Gastroesophageal sphincter (tissue), 4 donors: ENCODE results near the gene SUZ12. TPM values are rescaled to one million over a fixed set of nuclear protein-coding genes. Genes with fewer than 3 reads are reported as not detected.

ENCODE experiments used
- ATAC-seq: fragments of 150-250 bp; one replicate; pipeline ENCODE4 v1.9.1; 2016; ENCODE audit warnings: mild to moderate bottlenecking, moderate library complexity
- H3K27ac ChIP-seq, 4 donors: fragments of 200-600 bp; sonication (generic) in 3 of 4; 1 replicate in 3 of 4; 2 replicates in 1 of 4; pipeline ENCODE4 v1.5.1; 2016 to 2019
- H3K27me3 ChIP-seq: fragments of 200-600 bp; sonication (generic); one replicate; pipeline ENCODE4 v1.5.1; 2019
- H3K36me3 ChIP-seq, 2 donors: fragments of 200-600 bp; sonication (generic); one replicate each; pipeline ENCODE4 v1.5.1; 2019; ENCODE audit warnings: control low read depth in 1 of 2
- H3K4me1 ChIP-seq, 3 donors: fragments of 200-600 bp; sonication (generic); 1 replicate in 2 of 3; 2 replicates in 1 of 3; pipeline ENCODE4 v1.5.1; 2016 to 2019; ENCODE audit warnings: control low read depth in 2 of 3
- H3K4me3 ChIP-seq, 2 donors: fragments of 200-600 bp; sonication (generic); one replicate each; pipeline ENCODE4 v1.5.1; 2019; ENCODE audit warnings: mild to moderate bottlenecking in 1 of 2, moderate library complexity in 1 of 2
- H3K9me3 ChIP-seq, 3 donors: fragments of 200-600 bp; sonication (generic); one replicate each; pipeline ENCODE4 v1.5.1; 2017 to 2019; ENCODE audit warnings: control low read depth in 2 of 3
- CTCF ChIP-seq, 4 experiments: fragments of 200-600 bp in 2 of 4; fragments of 450-650 bp in 2 of 4; sonication (generic) in 1 of 4; IDR thresholded peaks; one replicate each; pipeline ENCODE4 v1.5.1; 2017 to 2019; ENCODE audit warnings: antibody characterized with exemption in 4 of 4, mild to moderate bottlenecking in 2 of 4, moderate library complexity in 2 of 4
- EP300 ChIP-seq: sonication (generic); formaldehyde crosslinking; IDR thresholded peaks from one replicate; pipeline ENCODE4 v1.6.1; 2017; ENCODE audit warnings: antibody characterized with exemption, mild to moderate bottlenecking
- POLR2A ChIP-seq, 2 donors: fragments of 450-650 bp; IDR thresholded peaks; one replicate each; pipeline ENCODE4 v1.6.1; 2017; ENCODE audit warnings: antibody characterized with exemption in 2 of 2, mild to moderate bottlenecking in 2 of 2, moderate library complexity in 1 of 2
- POLR2AphosphoS5 ChIP-seq: sonication (generic); formaldehyde crosslinking; IDR thresholded peaks from one replicate; pipeline ENCODE4 v1.6.1; 2017; ENCODE audit warnings: antibody characterized with exemption
- WGBS, 2 donors: methylation state at CpG; one replicate each; pipeline ENCODE4 v1.1.5; 2018; ENCODE audit warnings: low coverage in 1 of 2; 5-methylcytosine and 5-hydroxymethylcytosine counted together
- total RNA-seq, 4 donors: library from RNA; depleted of rRNA; stranded (reverse); fragments of >200 nt; gene quantifications; one replicate each; pipeline ENCODE4 v1.1.0, GENCODE V29; 2016

The SUZ12 gene
- total RNA-seq, 4 donors from 2014 or later = 19.0 to 26.3 (median 22.7) TPM

GRCh38 chr17:32007463-32008298, 70.9 kb downstream of the SUZ12 start:
- 0% methylated on average over 1 to 15 of the region's 80 CpGs for WGBS, 2 donors
- TF ChIP-seq CTCF (IDR thresholded peaks at IDR 0.05) (peak in 1 of 4 experiments; percentile 10), POLR2A (IDR thresholded peaks at IDR 0.05) (no peak)
- peaks cover 0 to 47% (median 5%) of the 10 kb centered on the region in 3 donors for H3K4me1 ChIP-seq

GRCh38 chr17:32009262-32009542, 72.4 kb downstream of the SUZ12 start:
- H3K27ac ChIP-seq = no peak overlapping the region
- TF ChIP-seq POLR2A (IDR thresholded peaks at IDR 0.05) (no peak), CTCF (IDR thresholded peaks at IDR 0.05) (no peak), EP300 (no peak), POLR2AphosphoS5 (no peak)
- H3K36me3 ChIP-seq = no peaks in the 10 kb centered on the region
- H3K4me3 ChIP-seq = peak overlapping the region in 1 of 2 donors; percentile 83
- H3K4me1 ChIP-seq = peaks cover 0 to 47% (median 5%) of the 10 kb centered on the region in 3 donors
- H3K27me3 ChIP-seq = no peaks in the 10 kb centered on the region
- 100% methylated on average over 2 of the region's 2 CpGs; no CpG with 5 or more reads in 1 of the 2 donors for WGBS, 2 donors
- ATAC-seq = no peak
- no peaks in the 10 kb centered on the region for H3K9me3 ChIP-seq

More at GRCh38 chr17:32007463-32008298, 70.9 kb downstream of the SUZ12 start:
- H3K4me3 ChIP-seq = peak overlapping the region; percentile 51 to 83
- peak; percentile 85 for ATAC-seq
- H3K9me3 ChIP-seq = no peaks in the 10 kb centered on the region
- no peaks in the 10 kb centered on the region for H3K36me3 ChIP-seq
- H3K27ac ChIP-seq = peak overlapping the region; percentile 25 to 94 (median 91)
- H3K27me3 ChIP-seq = no peaks in the 10 kb centered on the region

GRCh38 chr17:32010114-32010513, 73.3 kb downstream of the SUZ12 start:
- WGBS, 2 donors = 80 to 91% methylated on average over 4 of the region's 4 CpGs
- Histone ChIP-seq H3K9me3 (no peaks in the 10 kb centered on the region), H3K27me3 (no peaks in the 10 kb centered on the region), H3K27ac (no peak overlapping the region), H3K4me3 (no peak overlapping the region), H3K4me1 (peaks cover 0 to 47% (median 5%) of the 10 kb centered on the region in 3 donors), H3K36me3 (no peaks in the 10 kb centered on the region)
- no peak for ATAC-seq
- no peak for TF ChIP-seq POLR2AphosphoS5
- TF ChIP-seq CTCF (IDR thresholded peaks at IDR 0.05) = no peak
- no peak for TF ChIP-seq POLR2A (IDR thresholded peaks at IDR 0.05)
- no peak for TF ChIP-seq EP300

GRCh38 chr17:32015245-32016013, 78.6 kb downstream of the SUZ12 start:
- no peak overlapping the region for H3K27ac ChIP-seq
- no peaks in the 10 kb centered on the region for H3K27me3 ChIP-seq
- no peak for ATAC-seq
- H3K4me3 ChIP-seq = no peak overlapping the region
- no peak for TF ChIP-seq EP300
- no peak for TF ChIP-seq POLR2AphosphoS5
- H3K4me1 ChIP-seq = peaks cover 0 to 18% (median 0%) of the 10 kb centered on the region in 3 donors
- H3K36me3 ChIP-seq = peaks cover 0 to 29% of the 10 kb centered on the region in 2 donors
- no peaks in the 10 kb centered on the region for H3K9me3 ChIP-seq
- WGBS, 2 donors = 53 to 77% methylated on average over 9 of the region's 9 CpGs

GRCh38 chr17:32016231-32016630, 79.4 kb downstream of the SUZ12 start:
- no peak for TF ChIP-seq EP300
- no peak for TF ChIP-seq POLR2AphosphoS5
- no peak for TF ChIP-seq CTCF (IDR thresholded peaks at IDR 0.05)
- TF ChIP-seq POLR2A (IDR thresholded peaks at IDR 0.05) = no peak
- Histone ChIP-seq H3K4me1 (peaks cover 0 to 19% (median 0%) of the 10 kb centered on the region in 3 donors), H3K9me3 (no peaks in the 10 kb centered on the region), H3K36me3 (peaks cover 0 to 37% of the 10 kb centered on the region in 2 donors), H3K27ac (no peak overlapping the region), H3K4me3 (no peak overlapping the region), H3K27me3 (no peaks in the 10 kb centered on the region)
- WGBS, 2 donors = 78 to 98% methylated on average over 6 to 7 of the region's 7 CpGs
- no peak for ATAC-seq
